Smooth muscle cell of the brain vasculature (primary cell): ENCODE measurements around the gene TPT1.
"Not testable (repeated sequence)": the region's sequence is repeated elsewhere in the genome, so short reads cannot be mapped to it uniquely, and the experiment has no call there.

ENCODE experiments used
- DNase-seq: peaks from one replicate; pipeline ENCODE4 v3.0.0-alpha.2; 2012; ENCODE audit warnings: low read depth, low spot score

Gene TPT1

GRCh38 chr13:45367358-45367757 lies 26.4 kb upstream of the TPT1 start:
- no peak for DNase-seq

- no peak for DNase-seq
Measured at GRCh38 chr13:45365558-45365885, 24.5 kb upstream of the TPT1 start.

- DNase-seq: no peak
Measured at GRCh38 chr13:45364876-45365557, 24.0 kb upstream of the TPT1 start.

- no peak for DNase-seq
Measured at GRCh38 chr13:45362939-45363338, 22.0 kb upstream of the TPT1 start.

GRCh38 chr13:45361596-45362206 lies 20.7 kb upstream of the TPT1 start:
- DNase-seq: no peak

GRCh38 chr13:45356966-45357672 lies 16.1 kb upstream of the TPT1 start:
- DNase-seq: no peak

- no peak for DNase-seq
Measured at GRCh38 chr13:45353895-45354294, 12.9 kb upstream of the TPT1 start.

GRCh38 chr13:45352031-45352430 lies 11.0 kb upstream of the TPT1 start:
- no peak for DNase-seq

- no peak for DNase-seq
Measured at GRCh38 chr13:45350152-45350551, 9.2 kb upstream of the TPT1 start.

GRCh38 chr13:45349438-45349837 lies 8.5 kb upstream of the TPT1 start:
- DNase-seq: no peak

GRCh38 chr13:45344064-45344463 lies 3.1 kb upstream of the TPT1 start:
- not testable (repeated sequence) for DNase-seq

- DNase-seq: not testable (repeated sequence)
Measured at GRCh38 chr13:45343102-45343501, 2.1 kb upstream of the TPT1 start.

GRCh38 chr13:45342668-45343067 lies 1.7 kb upstream of the TPT1 start:
- not testable (repeated sequence) for DNase-seq

GRCh38 chr13:45341799-45342500 lies 967 bp upstream of the TPT1 start:
- no peak for DNase-seq

GRCh38 chr13:45340422-45341033 lies 455 bp downstream of the TPT1 start:
- DNase-seq: peak; percentile 78

GRCh38 chr13:45339867-45340266 lies 1.1 kb downstream of the TPT1 start:
- DNase-seq: no peak

- no peak for DNase-seq
Measured at GRCh38 chr13:45339399-45339798, 1.6 kb downstream of the TPT1 start.

- DNase-seq: no peak
Measured at GRCh38 chr13:45337803-45338202, 3.2 kb downstream of the TPT1 start.

GRCh38 chr13:45337395-45337794 lies 3.6 kb downstream of the TPT1 start:
- DNase-seq: no peak

- no peak for DNase-seq
Measured at GRCh38 chr13:45336025-45336800, 4.8 kb downstream of the TPT1 start.

- DNase-seq: no peak
Measured at GRCh38 chr13:45335397-45336024, 5.5 kb downstream of the TPT1 start.
